SK-N-SH treated with all-trans-retinoic acid at 6 μM for 48 hours (cell line): ENCODE data around the gene RABGAP1L.

Experiments
- ATAC-seq: fragments of 200-7000 bp; cut with Tn5 transposase; 3 replicates; pipeline ENCODE4 v1.9.1; 2020; ENCODE audit warnings: mild to moderate bottlenecking, moderate library complexity
- CSDC2 ChIP-seq: fragments of 250-450 bp; sonication (Bioruptor Pico); IDR thresholded peaks from 2 replicates; pipeline ENCODE4 v1.5.0; 2020; ENCODE audit warnings: mild to moderate bottlenecking, moderate library complexity
- GLIS3 ChIP-seq: fragments of 250-450 bp; sonication (Bioruptor Pico); IDR thresholded peaks from 2 replicates; pipeline ENCODE4 v1.5.0; 2020; ENCODE audit warnings: mild to moderate bottlenecking, moderate library complexity
- ISL1 ChIP-seq: fragments of 250-450 bp; sonication (Bioruptor Pico); IDR thresholded peaks from 2 replicates; pipeline ENCODE4 v2.1.2; 2022; ENCODE audit warnings: mild to moderate bottlenecking, moderate library complexity
- OSR1 ChIP-seq: fragments of 250-450 bp; sonication (Bioruptor Pico); IDR thresholded peaks from 2 replicates; pipeline ENCODE4 v1.8.0; 2022; ENCODE audit warnings: moderate library complexity, mild to moderate bottlenecking, inconsistent platforms
- PPARA ChIP-seq: fragments of 250-450 bp; sonication (Bioruptor Pico); IDR thresholded peaks from 2 replicates; pipeline ENCODE4 v1.5.0; 2020; ENCODE audit warnings: mild to moderate bottlenecking, borderline replicate concordance
- SNAI2 ChIP-seq: fragments of 250-450 bp; sonication (Bioruptor Pico); IDR thresholded peaks from 2 replicates; pipeline ENCODE4 v1.5.0; 2020; ENCODE audit warnings: mild to moderate bottlenecking, moderate library complexity
- TCF4 ChIP-seq: fragments of 250-450 bp; sonication (Bioruptor Pico); IDR thresholded peaks from 2 replicates; pipeline ENCODE4 v1.8.0; 2021; ENCODE audit warnings: mild to moderate bottlenecking, moderate library complexity, borderline replicate concordance
- TOX ChIP-seq: fragments of 250-450 bp; sonication (Bioruptor Pico); IDR thresholded peaks from 2 replicates; pipeline ENCODE4 v1.8.0; 2021; ENCODE audit warnings: mild to moderate bottlenecking, moderate library complexity, borderline replicate concordance
- ZC3H10 ChIP-seq: fragments of 250-450 bp; sonication (Bioruptor Pico); IDR thresholded peaks from 2 replicates; pipeline ENCODE4 v1.5.1; 2021; ENCODE audit warnings: mild to moderate bottlenecking, moderate library complexity
- ZFP3 ChIP-seq: fragments of 250-450 bp; sonication (Bioruptor Pico); IDR thresholded peaks from 2 replicates; pipeline ENCODE4 v1.5.0; 2020; ENCODE audit warnings: mild to moderate bottlenecking, moderate library complexity
- ZNF565 ChIP-seq: fragments of 450-650 bp; formaldehyde crosslinking; conservative IDR thresholded peaks from 2 replicates; pipeline ENCODE4 v1.5.0; 2020; ENCODE audit warnings: low read depth, mild to moderate bottlenecking, moderate library complexity
- ZNF70 ChIP-seq: fragments of 450-650 bp; formaldehyde crosslinking; IDR thresholded peaks from 2 replicates; pipeline ENCODE4 v1.5.0; 2020; ENCODE audit warnings: mild to moderate bottlenecking, moderate library complexity
- ZNF8 ChIP-seq: fragments of 450-650 bp; formaldehyde crosslinking; IDR thresholded peaks from 2 replicates; pipeline ENCODE4 v1.5.0; 2020; ENCODE audit warnings: mild to moderate bottlenecking, moderate library complexity
- TF ChIP-seq, protein P1 (sequence below): fragments of 250-450 bp; sonication (Bioruptor Pico); IDR thresholded peaks from 2 replicates; pipeline ENCODE4 v1.8.0; 2021; ENCODE audit warnings: low read depth, mild to moderate bottlenecking, moderate library complexity, borderline replicate concordance
- TF ChIP-seq, protein P2 (sequence below): fragments of 250-450 bp; sonication (Bioruptor Pico); IDR thresholded peaks from 2 replicates; pipeline ENCODE4 v1.5.1; 2020; ENCODE audit warnings: low read depth, mild to moderate bottlenecking, moderate library complexity
- TF ChIP-seq, protein P3 (sequence below): fragments of 250-450 bp; sonication (Bioruptor Pico); IDR thresholded peaks from 2 replicates; pipeline ENCODE4 v1.8.0; 2020; ENCODE audit warnings: mild to moderate bottlenecking, moderate library complexity, borderline replicate concordance

The RABGAP1L gene

DNA sequence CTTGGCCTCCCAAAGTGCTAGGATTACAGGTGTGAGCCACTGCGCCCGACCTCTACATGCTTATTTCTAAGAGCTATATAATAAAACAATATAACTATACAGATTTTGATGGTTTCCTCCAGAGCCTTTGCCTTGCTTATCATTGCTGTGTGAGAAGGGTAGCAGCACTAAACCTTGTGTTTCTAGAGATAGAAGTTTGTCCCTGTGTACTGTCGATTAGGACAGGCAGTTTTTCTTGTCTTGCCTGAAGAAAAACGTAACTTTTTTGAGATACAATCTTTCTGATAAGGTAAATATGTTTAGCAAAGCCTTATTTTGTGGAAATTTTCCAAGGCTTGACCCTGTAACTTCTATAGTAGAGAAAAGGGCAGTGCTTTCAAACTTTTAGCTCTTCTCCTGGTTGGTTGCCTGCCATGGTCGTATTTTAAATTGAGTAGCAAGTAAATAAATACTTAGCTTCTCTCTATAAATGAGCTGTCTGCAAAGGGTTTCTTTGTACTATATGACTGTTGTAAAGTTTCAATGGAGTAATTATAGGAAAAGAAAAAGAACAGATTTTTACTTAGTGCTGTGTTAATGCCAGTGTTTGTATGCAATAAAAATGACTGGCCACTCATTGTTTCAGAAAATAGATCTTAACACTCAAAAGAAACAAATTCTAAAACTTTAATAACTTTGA is 754.0 kb downstream of the RABGAP1L start:
- no peak for TF ChIP-seq CSDC2 (CRISPR knock-in tag)
- ATAC-seq: no peak

DNA sequence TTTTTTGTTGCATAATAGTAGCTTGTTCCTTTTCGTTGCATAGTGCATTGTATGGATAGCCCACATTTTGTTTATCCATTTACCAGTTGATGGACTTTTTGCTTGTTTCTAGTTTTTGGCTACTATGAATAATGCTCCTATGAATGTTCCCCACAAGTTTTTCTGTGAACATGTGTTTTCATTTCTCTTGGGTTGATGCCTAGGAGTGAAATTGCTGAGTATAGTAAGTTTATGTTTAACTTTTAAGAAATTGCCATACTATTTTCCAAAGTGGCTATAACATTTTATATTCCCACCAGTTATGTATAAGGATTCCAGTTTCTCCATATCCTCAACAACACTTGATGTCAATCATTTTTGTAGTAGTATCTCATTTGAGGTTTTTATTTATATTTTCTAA is 755.7 kb downstream of the RABGAP1L start:
- ATAC-seq: no peak
- TF ChIP-seq ZNF565 (CRISPR knock-in tag): no peak
- TF ChIP-seq, all 23 proteins: peak for 0

DNA sequence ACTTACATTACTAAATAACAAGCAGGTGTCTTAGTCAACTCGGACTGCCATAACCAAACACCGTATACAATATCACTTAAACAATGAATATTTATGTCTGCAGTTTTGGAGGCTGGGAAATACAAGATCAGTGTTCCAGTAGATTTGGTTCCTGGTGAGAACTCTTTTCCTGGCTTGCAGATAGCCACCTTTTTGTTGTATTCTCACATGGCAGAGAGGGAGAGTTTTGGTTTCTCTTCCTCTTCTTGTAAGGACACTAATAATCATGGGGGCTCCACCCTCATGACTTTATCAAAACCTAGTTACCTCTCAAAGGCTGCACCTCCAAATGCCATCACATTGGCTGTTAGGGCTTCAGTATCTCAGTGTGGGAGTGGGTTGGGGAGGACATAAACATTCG is 757.5 kb downstream of the RABGAP1L start:
- ATAC-seq: no peak

DNA sequence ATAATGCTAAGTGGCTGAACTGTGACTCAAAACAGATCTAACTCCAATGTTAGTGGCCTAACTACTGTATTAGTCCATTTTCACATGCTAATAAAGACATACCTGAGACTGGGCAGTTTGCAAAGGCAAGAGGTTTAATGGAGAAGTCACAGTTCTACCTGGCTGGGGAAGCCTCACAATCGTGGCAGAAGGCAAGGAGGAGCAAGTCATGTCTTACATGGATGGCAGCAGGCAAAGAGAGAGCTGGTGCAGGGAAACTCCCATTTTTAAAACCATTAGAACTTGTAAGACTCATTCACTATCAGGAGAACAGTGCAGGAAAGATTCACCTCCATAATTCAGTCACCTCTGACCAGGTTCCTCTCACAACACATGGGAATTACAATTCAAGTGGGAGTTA is 760.8 kb downstream of the RABGAP1L start:
- no peak for ATAC-seq
- TF ChIP-seq, protein P1, sequence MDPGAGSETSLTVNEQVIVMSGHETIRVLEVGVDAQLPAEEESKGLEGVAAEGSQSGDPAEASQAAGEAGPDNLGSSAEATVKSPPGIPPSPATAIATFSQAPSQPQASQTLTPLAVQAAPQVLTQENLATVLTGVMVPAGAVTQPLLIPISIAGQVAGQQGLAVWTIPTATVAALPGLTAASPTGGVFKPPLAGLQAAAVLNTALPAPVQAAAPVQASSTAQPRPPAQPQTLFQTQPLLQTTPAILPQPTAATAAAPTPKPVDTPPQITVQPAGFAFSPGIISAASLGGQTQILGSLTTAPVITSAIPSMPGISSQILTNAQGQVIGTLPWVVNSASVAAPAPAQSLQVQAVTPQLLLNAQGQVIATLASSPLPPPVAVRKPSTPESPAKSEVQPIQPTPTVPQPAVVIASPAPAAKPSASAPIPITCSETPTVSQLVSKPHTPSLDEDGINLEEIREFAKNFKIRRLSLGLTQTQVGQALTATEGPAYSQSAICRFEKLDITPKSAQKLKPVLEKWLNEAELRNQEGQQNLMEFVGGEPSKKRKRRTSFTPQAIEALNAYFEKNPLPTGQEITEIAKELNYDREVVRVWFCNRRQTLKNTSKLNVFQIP: no peak
- TF ChIP-seq TOX: no peak

More for the DNA sequence above, 757.5 kb downstream of the RABGAP1L start:
- TF ChIP-seq, protein P2, sequence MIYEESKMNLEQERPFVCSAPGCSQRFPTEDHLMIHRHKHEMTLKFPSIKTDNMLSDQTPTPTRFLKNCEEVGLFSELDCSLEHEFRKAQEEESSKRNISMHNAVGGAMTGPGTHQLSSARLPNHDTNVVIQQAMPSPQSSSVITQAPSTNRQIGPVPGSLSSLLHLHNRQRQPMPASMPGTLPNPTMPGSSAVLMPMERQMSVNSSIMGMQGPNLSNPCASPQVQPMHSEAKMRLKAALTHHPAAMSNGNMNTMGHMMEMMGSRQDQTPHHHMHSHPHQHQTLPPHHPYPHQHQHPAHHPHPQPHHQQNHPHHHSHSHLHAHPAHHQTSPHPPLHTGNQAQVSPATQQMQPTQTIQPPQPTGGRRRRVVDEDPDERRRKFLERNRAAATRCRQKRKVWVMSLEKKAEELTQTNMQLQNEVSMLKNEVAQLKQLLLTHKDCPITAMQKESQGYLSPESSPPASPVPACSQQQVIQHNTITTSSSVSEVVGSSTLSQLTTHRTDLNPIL (CRISPR knock-in tag): no peak
- TF ChIP-seq ISL1 (no peak), OSR1 (CRISPR knock-in tag) (no peak), ZFP3 (CRISPR knock-in tag) (no peak)
- TF ChIP-seq, all 23 proteins: peak for 0

DNA sequence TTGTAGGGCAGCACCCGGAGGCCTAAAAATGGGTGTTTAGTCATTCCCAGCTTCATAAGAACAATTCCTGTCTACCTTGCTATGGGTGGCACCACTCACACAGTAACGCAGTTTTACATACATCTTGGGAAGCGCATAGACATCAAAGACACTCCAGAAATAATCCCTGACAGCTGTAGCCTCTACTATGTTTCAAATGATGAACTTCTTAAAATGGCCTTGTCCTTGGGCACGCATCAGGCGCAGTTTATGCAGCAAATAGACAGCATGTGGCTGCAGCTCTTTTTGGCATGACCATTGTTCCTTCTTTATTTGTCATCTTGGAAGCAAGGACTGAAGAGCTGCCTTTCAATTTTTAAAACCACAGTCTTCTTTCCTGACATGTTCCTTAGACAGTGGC is 762.8 kb downstream of the RABGAP1L start:
- no peak for TF ChIP-seq OSR1 (CRISPR knock-in tag)
- ATAC-seq: no peak

DNA sequence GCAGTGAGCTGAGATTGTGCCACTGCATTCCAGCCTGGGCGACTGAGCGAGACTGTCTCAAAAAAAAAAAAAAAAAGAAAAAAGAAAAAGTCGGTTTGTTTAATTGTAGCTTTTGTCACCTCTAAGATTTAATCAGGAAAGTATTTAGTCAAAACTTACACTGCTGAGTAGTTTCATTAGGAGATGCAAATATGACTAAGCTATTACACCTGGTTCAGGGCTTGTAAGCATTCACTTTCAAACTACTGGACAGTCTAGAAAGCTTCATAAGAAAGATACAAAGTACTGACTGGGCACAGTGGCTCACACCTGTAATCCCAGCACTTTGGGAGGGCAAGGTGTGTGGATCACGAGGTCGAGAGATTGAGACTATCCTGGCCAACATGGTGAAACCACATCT is 764.5 kb downstream of the RABGAP1L start:
- no peak for ATAC-seq
- TF ChIP-seq SNAI2 (CRISPR knock-in tag): no peak
- TF ChIP-seq ZC3H10 (CRISPR knock-in tag): no peak
- TF ChIP-seq, protein P1: no peak
- no peak for TF ChIP-seq ZNF70 (CRISPR knock-in tag)

DNA sequence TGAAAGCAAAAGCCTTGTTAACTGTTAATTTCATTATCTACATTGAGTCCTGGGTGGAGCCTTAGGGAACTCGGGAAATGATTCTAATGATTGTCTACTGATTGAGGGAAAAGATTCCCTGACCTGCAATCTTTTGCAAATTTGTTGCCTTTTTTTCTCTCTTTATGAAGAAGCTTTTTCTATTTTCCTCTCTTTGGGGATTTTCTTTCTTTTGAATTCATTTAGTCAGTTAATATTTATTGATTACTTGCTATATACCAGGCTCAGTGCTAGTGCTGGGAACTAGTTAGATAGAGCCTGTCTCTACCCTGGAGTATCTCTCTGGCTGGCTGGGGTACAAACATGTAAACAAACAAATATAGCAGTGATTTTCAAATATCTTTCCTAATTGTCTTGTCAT is 769.2 kb downstream of the RABGAP1L start:
- no peak for ATAC-seq
- TF ChIP-seq, protein P1: no peak
- no peak for TF ChIP-seq GLIS3 (CRISPR knock-in tag)
- no peak for TF ChIP-seq PPARA (CRISPR knock-in tag)
- TF ChIP-seq, protein P3, sequence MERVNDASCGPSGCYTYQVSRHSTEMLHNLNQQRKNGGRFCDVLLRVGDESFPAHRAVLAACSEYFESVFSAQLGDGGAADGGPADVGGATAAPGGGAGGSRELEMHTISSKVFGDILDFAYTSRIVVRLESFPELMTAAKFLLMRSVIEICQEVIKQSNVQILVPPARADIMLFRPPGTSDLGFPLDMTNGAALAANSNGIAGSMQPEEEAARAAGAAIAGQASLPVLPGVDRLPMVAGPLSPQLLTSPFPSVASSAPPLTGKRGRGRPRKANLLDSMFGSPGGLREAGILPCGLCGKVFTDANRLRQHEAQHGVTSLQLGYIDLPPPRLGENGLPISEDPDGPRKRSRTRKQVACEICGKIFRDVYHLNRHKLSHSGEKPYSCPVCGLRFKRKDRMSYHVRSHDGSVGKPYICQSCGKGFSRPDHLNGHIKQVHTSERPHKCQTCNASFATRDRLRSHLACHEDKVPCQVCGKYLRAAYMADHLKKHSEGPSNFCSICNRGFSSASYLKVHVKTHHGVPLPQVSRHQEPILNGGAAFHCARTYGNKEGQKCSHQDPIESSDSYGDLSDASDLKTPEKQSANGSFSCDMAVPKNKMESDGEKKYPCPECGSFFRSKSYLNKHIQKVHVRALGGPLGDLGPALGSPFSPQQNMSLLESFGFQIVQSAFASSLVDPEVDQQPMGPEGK: no peak
- no peak for TF ChIP-seq ZFP3 (CRISPR knock-in tag)
- TF ChIP-seq TCF4 (CRISPR knock-in tag): no peak
- TF ChIP-seq ZNF8: no peak
- TF ChIP-seq ZC3H10 (CRISPR knock-in tag): no peak
